HG02678 (cell line): Measurements from ENCODE around the gene CDKL4.
"Not testable (repeated sequence)": the region's sequence is repeated elsewhere in the genome, so short reads cannot be mapped to it uniquely, and the experiment has no call there.

Source experiments
- ATAC-seq: cut with Tn5 transposase; IDR thresholded peaks from one replicate; pipeline ENCODE4 v1.9.1; 2021; ENCODE audit warnings: mild to moderate bottlenecking, moderate library complexity; ENCODE audit not compliant: unreplicated experiment

CDKL4 gene

GRCh38 chr2:39179974-39180960, 63.5 kb downstream of the CDKL4 start:
- no peak for ATAC-seq

GRCh38 chr2:39178756-39179155, 65.0 kb downstream of the CDKL4 start:
- no peak for ATAC-seq

- ATAC-seq = no peak
Observed at GRCh38 chr2:39176997-39177396, 66.8 kb downstream of the CDKL4 start.

- no peak for ATAC-seq
Observed at GRCh38 chr2:39175026-39175812, 68.6 kb downstream of the CDKL4 start.

GRCh38 chr2:39174022-39174421, 69.7 kb downstream of the CDKL4 start:
- ATAC-seq = no peak

- ATAC-seq = not testable (repeated sequence)
Observed at GRCh38 chr2:39172047-39172706, 71.6 kb downstream of the CDKL4 start.

GRCh38 chr2:39171621-39172020, 72.1 kb downstream of the CDKL4 start:
- ATAC-seq = no peak

GRCh38 chr2:39164089-39164488, 79.7 kb downstream of the CDKL4 start:
- ATAC-seq = no peak

GRCh38 chr2:39160982-39161381, 82.8 kb downstream of the CDKL4 start:
- ATAC-seq = no peak

GRCh38 chr2:39159283-39159682, 84.5 kb downstream of the CDKL4 start:
- ATAC-seq = no peak

- no peak for ATAC-seq
Observed at GRCh38 chr2:39158351-39158750, 85.4 kb downstream of the CDKL4 start.

GRCh38 chr2:39156846-39157245, 86.9 kb downstream of the CDKL4 start:
- no peak for ATAC-seq

GRCh38 chr2:39156107-39156506, 87.7 kb downstream of the CDKL4 start:
- no peak for ATAC-seq

- ATAC-seq = not testable (repeated sequence)
Observed at GRCh38 chr2:39155573-39155972, 88.2 kb downstream of the CDKL4 start.

GRCh38 chr2:39154944-39155343, 88.8 kb downstream of the CDKL4 start:
- ATAC-seq = no peak

- ATAC-seq = no peak
Observed at GRCh38 chr2:39153312-39153711, 90.5 kb downstream of the CDKL4 start.

GRCh38 chr2:39152504-39152903, 91.3 kb downstream of the CDKL4 start:
- no peak for ATAC-seq

GRCh38 chr2:39150890-39151497, 92.8 kb downstream of the CDKL4 start:
- ATAC-seq = no peak

GRCh38 chr2:39150102-39150562, 93.6 kb downstream of the CDKL4 start:
- ATAC-seq = no peak

- no peak for ATAC-seq
Observed at GRCh38 chr2:39146630-39147029, 97.1 kb downstream of the CDKL4 start.
